Hepatocyte (in vitro differentiated cells): ENCODE data around the gene PWWP2B. TPM values are rescaled to one million over a fixed set of nuclear protein-coding genes. Genes with fewer than 3 reads are reported as not detected.
"Not testable (repeated sequence)": the region's sequence is repeated elsewhere in the genome, so short reads cannot be mapped to it uniquely, and the experiment has no call there.

Experiments used
- DNase-seq: peaks from one replicate; pipeline ENCODE4 v3.0.0-alpha.2; 2016; ENCODE audit warnings: low spot score
- H2AFZ ChIP-seq: fragments of 200-600 bp; sonication (generic); 2 replicates; pipeline ENCODE4 v1.6.0; 2016; ENCODE audit warnings: antibody characterized with exemption, mild to moderate bottlenecking
- H3K27ac ChIP-seq: fragments of 200-600 bp; sonication (generic); 2 replicates; pipeline ENCODE4 v1.5.1; 2016; ENCODE audit warnings: mild to moderate bottlenecking
- H3K27me3 ChIP-seq: fragments of 200-600 bp; sonication (generic); 2 replicates; pipeline ENCODE4 v1.6.1; 2016
- H3K36me3 ChIP-seq: fragments of 200-600 bp; sonication (generic); replicated peaks from 2 replicates; pipeline ENCODE4 v1.5.1; 2016; ENCODE audit warnings: low read depth; ENCODE audit not compliant: insufficient read depth
- H3K4me1 ChIP-seq: fragments of 200-600 bp; sonication (generic); 2 replicates; pipeline ENCODE4 v1.5.1; 2016; ENCODE audit warnings: mild to moderate bottlenecking, moderate library complexity; ENCODE audit not compliant: insufficient read depth
- H3K4me2 ChIP-seq: fragments of 200-600 bp; sonication (generic); 2 replicates; pipeline ENCODE4 v1.6.0; 2016
- H3K4me3 ChIP-seq: fragments of 200-600 bp; sonication (generic); 2 replicates; pipeline ENCODE4 v1.5.1; 2016; ENCODE audit warnings: mild to moderate bottlenecking
- H3K79me2 ChIP-seq: fragments of 200-600 bp; sonication (generic); 2 replicates; pipeline ENCODE4 v1.6.0; 2017; ENCODE audit warnings: mild to moderate bottlenecking
- H3K9me2 ChIP-seq: fragments of 200-600 bp; sonication (generic); replicated peaks from 2 replicates; pipeline ENCODE4 v1.6.0; 2017; ENCODE audit warnings: mild to moderate bottlenecking; ENCODE audit not compliant: insufficient read depth
- H3K9me3 ChIP-seq: fragments of 200-600 bp; sonication (generic); 2 replicates; pipeline ENCODE4 v1.5.1; 2016; ENCODE audit warnings: low read depth, mild to moderate bottlenecking
- H4K20me1 ChIP-seq: fragments of 200-600 bp; sonication (generic); 2 replicates; pipeline ENCODE4 v1.6.0; 2016; ENCODE audit warnings: mild to moderate bottlenecking; ENCODE audit not compliant: insufficient read depth, poor library complexity, severe bottlenecking
- CTCF ChIP-seq: fragments of 200-600 bp; sonication (generic); IDR thresholded peaks from 2 replicates; pipeline ENCODE4 v1.5.1; 2016; ENCODE audit warnings: antibody characterized with exemption, mild to moderate bottlenecking; ENCODE audit not compliant: poor library complexity
- EZH2 ChIP-seq: fragments of 200-600 bp; sonication (generic); IDR thresholded peaks from 2 replicates; pipeline ENCODE4 v1.6.1; 2016; ENCODE audit warnings: antibody characterized with exemption, mild to moderate bottlenecking, borderline replicate concordance
- EZH2phosphoT487 ChIP-seq: fragments of 200-600 bp; sonication (generic); IDR thresholded peaks from one replicate; pipeline ENCODE4 v1.6.1; 2018; ENCODE audit warnings: antibody characterized with exemption, mild to moderate bottlenecking, low read depth, moderate library complexity; ENCODE audit not compliant: unreplicated experiment, severe bottlenecking
- WGBS: methylation state at CpG from one replicate; pipeline ENCODE4 v1.1.6; 2016; ENCODE audit warnings: low lambda C conversion rate; ENCODE audit errors: missing lambda C conversion rate; 5-methylcytosine and 5-hydroxymethylcytosine counted together
- polyA plus RNA-seq: library from polyadenylated mRNA; unstranded; fragments of >200 nt; fragmentation: Nextera tagmentation; extraction: Ambion mirVana; gene quantifications from 2 replicates; pipeline ENCODE4 v1.2.1, GENCODE V29; 2016
- total RNA-seq: library from RNA; depleted of rRNA; stranded (reverse); fragments of >200 nt; gene quantifications from 2 replicates; pipeline ENCODE4 v1.2.3, GENCODE V29; 2014

PWWP2B gene
- total and polyA plus RNA-seq, 2 experiments from 2014 or later = 10.7 to 18.0 TPM

DNA sequence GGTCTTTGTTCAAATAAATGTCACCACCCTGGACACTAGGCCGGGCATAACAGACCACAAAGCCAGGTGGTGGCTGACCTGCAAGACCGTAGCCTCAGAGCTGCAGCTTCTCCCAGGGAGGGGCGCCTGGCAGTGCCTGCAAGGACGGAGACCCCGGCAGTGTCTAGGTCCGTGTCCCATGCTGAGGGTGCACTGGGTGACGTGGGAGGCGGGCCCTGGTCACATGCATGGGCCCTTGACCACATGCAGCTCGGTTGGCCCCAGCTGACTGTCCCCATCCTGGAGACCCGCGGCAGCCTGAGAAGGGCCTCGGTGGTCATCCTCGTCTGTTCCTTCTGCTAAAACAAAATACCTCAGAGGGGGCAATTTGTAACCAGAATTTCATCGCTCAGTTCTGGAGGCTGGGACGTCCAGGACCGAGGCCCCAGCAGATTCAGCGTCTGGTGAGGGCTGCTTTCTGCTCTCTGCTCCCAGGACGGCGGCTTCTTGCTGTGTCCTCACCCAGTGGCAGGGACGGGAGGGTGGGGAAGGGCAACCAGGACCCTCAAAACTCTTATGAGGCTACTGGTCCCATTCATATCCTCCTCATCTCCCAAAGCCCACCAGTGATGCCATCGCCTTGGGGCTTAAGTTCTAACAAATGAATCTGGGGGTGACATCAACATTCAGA is 36.8 kb downstream of the PWWP2B start:
- no peak overlapping the region for H3K4me3 ChIP-seq
- no peaks in the 10 kb centered on the region for H4K20me1 ChIP-seq
- no peaks in the 10 kb centered on the region for H3K36me3 ChIP-seq
- no peak overlapping the region for H3K27ac ChIP-seq
- no peaks in the 10 kb centered on the region for H3K79me2 ChIP-seq
- H3K27me3 ChIP-seq = no peaks in the 10 kb centered on the region
- no peak for TF ChIP-seq EZH2
- TF ChIP-seq EZH2phosphoT487 = no peak
- TF ChIP-seq CTCF = no peak
- DNase-seq = no peak
- WGBS = 93% methylated on average over 21 of the region's 21 CpGs
- no peak overlapping the region for H3K4me2 ChIP-seq
- no peaks in the 10 kb centered on the region for H3K4me1 ChIP-seq
- no peak overlapping the region for H2AFZ ChIP-seq
- H3K9me3 ChIP-seq = no peaks in the 10 kb centered on the region
- H3K9me2 ChIP-seq = no peaks in the 10 kb centered on the region

- 94% methylated on average over 12 of the region's 12 CpGs for WGBS
- Histone ChIP-seq H3K4me3 (no peak overlapping the region), H3K79me2 (no peaks in the 10 kb centered on the region), H3K4me1 (no peaks in the 10 kb centered on the region), H4K20me1 (no peaks in the 10 kb centered on the region), H3K9me3 (no peaks in the 10 kb centered on the region), H3K4me2 (no peak overlapping the region), H3K27me3 (no peaks in the 10 kb centered on the region), H2AFZ (no peak overlapping the region), H3K27ac (no peak overlapping the region), H3K36me3 (no peaks in the 10 kb centered on the region), H3K9me2 (no peaks in the 10 kb centered on the region)
- TF ChIP-seq EZH2phosphoT487 (no peak), EZH2 (no peak), CTCF (no peak)
- DNase-seq = no peak
Measured at GRCh38 chr10:132434405-132435005, 37.5 kb downstream of the PWWP2B start.

DNA sequence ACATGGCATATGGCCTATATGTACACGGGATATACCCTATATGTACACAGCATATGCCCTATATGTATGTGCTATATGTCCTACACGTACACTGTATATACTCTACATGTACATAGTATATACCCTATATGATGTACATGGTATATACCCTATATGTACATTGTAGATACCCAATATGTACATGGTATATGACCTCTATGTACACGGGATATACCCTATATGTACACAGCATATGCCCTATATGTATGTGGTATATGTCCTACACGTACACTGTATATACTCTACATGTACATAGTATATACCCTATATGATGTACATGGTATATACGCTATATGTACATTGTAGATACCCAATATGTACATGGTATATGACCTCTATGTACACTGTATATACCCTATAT is 38.3 kb downstream of the PWWP2B start:
- not testable (repeated sequence) for H3K9me3 ChIP-seq, H3K79me2 ChIP-seq, H3K27me3 ChIP-seq, H3K4me2 ChIP-seq, H3K9me2 ChIP-seq, H4K20me1 ChIP-seq, H3K27ac ChIP-seq, H3K36me3 ChIP-seq, DNase-seq, H3K4me1 ChIP-seq, H3K4me3 ChIP-seq, H2AFZ ChIP-seq
- 93% methylated on average over 5 of the region's 5 CpGs for WGBS

DNA sequence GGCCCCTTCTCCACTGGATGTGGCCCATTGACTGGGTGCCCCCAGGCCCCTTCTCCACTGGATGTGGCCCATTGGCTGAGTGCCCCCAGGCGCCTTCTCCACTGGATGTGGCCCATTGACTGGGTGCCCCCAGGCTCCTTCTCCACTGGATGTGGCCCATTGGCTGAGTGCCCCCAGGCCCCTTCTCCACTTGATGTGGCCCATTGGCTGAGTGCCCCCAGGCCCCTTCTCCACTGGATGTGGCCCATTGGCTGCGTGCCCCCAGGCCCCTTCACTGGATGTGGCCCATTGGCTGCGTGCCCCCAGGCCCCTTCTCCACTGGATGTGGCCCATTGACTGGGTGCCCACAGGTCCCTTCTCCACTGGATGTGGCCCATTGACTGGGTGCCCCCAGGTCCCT is 39.1 kb downstream of the PWWP2B start:
- not testable (repeated sequence) for H4K20me1 ChIP-seq, H3K27me3 ChIP-seq, H2AFZ ChIP-seq, H3K9me2 ChIP-seq, DNase-seq, H3K79me2 ChIP-seq, H3K4me1 ChIP-seq, H3K27ac ChIP-seq, H3K36me3 ChIP-seq, H3K4me2 ChIP-seq, H3K9me3 ChIP-seq, H3K4me3 ChIP-seq
- 100% methylated on average over 1 of the region's 3 CpGs for WGBS
